ENCODE data around the gene DPM3.

GRCh38 chr1:155122308-155122707 is 18.0 kb downstream of the DPM3 start:
- TF ChIP-seq, protein P1, sequence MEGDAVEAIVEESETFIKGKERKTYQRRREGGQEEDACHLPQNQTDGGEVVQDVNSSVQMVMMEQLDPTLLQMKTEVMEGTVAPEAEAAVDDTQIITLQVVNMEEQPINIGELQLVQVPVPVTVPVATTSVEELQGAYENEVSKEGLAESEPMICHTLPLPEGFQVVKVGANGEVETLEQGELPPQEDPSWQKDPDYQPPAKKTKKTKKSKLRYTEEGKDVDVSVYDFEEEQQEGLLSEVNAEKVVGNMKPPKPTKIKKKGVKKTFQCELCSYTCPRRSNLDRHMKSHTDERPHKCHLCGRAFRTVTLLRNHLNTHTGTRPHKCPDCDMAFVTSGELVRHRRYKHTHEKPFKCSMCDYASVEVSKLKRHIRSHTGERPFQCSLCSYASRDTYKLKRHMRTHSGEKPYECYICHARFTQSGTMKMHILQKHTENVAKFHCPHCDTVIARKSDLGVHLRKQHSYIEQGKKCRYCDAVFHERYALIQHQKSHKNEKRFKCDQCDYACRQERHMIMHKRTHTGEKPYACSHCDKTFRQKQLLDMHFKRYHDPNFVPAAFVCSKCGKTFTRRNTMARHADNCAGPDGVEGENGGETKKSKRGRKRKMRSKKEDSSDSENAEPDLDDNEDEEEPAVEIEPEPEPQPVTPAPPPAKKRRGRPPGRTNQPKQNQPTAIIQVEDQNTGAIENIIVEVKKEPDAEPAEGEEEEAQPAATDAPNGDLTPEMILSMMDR (IDR thresholded peaks at IDR 0.05): no peak
- TF ChIP-seq POLR2A (IDR thresholded peaks at IDR 0.05): no peak
- TF ChIP-seq POLR2AphosphoS5 (IDR thresholded peaks at IDR 0.05): no peak
- TF ChIP-seq EP300 (IDR thresholded peaks at IDR 0.05): no peak
